Measurements from ENCODE around the gene CCDC97. TPM values are rescaled to one million over a fixed set of nuclear protein-coding genes. Genes with fewer than 3 reads are reported as not detected.
A peak's percentile ranks its signal among the peaks of the same experiment; 100 is the strongest.

Gene CCDC97
- total RNA-seq, 4 donors from 2014 or later, result 4.4 to 38.0 (median 10.8) TPM

- no peaks in the 10 kb centered on the region for H3K36me3 ChIP-seq
- DNase-seq, result peak; percentile 47 to 55
These were observed 45.2 kb upstream of the CCDC97 start for GRCh38 chr19:41264581-41265394.

GRCh38 chr19:41265395-41266153 lies 44.4 kb upstream of the CCDC97 start:
- Histone ChIP-seq H3K36me3 (no peaks in the 10 kb centered on the region), H3K4me3 (peak overlapping the region; percentile 76 to 90), H3K9me3 (no peaks in the 10 kb centered on the region), H3K27me3 (no peaks in the 10 kb centered on the region), H3K4me1 (peaks cover 0 to 11% of the 10 kb centered on the region in 2 donors), H3K27ac (peak overlapping the region; percentile 96 to 99)
- intact Hi-C loops (cut with DNase I; ENCODE audit: low total_unique reads), result loop anchor here (5.0 kb wide), 1 partner anchor 42 kb away; no protein-coding TSS in a partner anchor
- no peak for DNase-seq
- TF ChIP-seq CTCF (IDR thresholded peaks at IDR 0.05), result no peak
- no peak for TF ChIP-seq POLR2A (IDR thresholded peaks at IDR 0.05)

More at GRCh38 chr19:41264581-41265394, 45.2 kb upstream of the CCDC97 start:
- intact Hi-C loops (cut with DNase I; ENCODE audit: low total_unique reads), result loop anchor here (5.0 kb wide), 2 partner anchors 43 to 62 kb away; no protein-coding TSS in a partner anchor
- Histone ChIP-seq H3K27me3 (no peaks in the 10 kb centered on the region), H3K9me3 (no peaks in the 10 kb centered on the region), H3K4me1 (peaks cover 0 to 11% of the 10 kb centered on the region in 2 donors), H3K4me3 (peak overlapping the region; percentile 76 to 90), H3K27ac (peak overlapping the region; percentile 96 to 99)
- TF ChIP-seq CTCF (IDR thresholded peaks at IDR 0.05) (peak in 1 of 4 experiments; percentile 1), POLR2A (IDR thresholded peaks at IDR 0.05) (no peak)

- no peak for DNase-seq
- Histone ChIP-seq H3K27me3 (no peaks in the 10 kb centered on the region), H3K4me3 (no peak overlapping the region), H3K9me3 (no peaks in the 10 kb centered on the region), H3K36me3 (no peaks in the 10 kb centered on the region), H3K4me1 (peaks cover 0 to 11% of the 10 kb centered on the region in 2 donors), H3K27ac (no peak overlapping the region)
- TF ChIP-seq POLR2A (IDR thresholded peaks at IDR 0.05) (no peak), CTCF (IDR thresholded peaks at IDR 0.05) (no peak)
- intact Hi-C loops (cut with DNase I; ENCODE audit: low total_unique reads), result loop anchor here (5.0 kb wide), 1 partner anchor 38 kb away; no protein-coding TSS in a partner anchor
These were observed 40.9 kb upstream of the CCDC97 start for GRCh38 chr19:41269055-41269454.

GRCh38 chr19:41269571-41269970 lies 40.4 kb upstream of the CCDC97 start:
- Histone ChIP-seq H3K9me3 (no peaks in the 10 kb centered on the region), H3K27me3 (no peaks in the 10 kb centered on the region), H3K4me3 (no peak overlapping the region), H3K27ac (no peak overlapping the region), H3K36me3 (no peaks in the 10 kb centered on the region), H3K4me1 (peaks cover 0 to 11% of the 10 kb centered on the region in 2 donors)
- intact Hi-C loops (cut with DNase I; ENCODE audit: low total_unique reads), result loop anchor here (5.0 kb wide), 1 partner anchor 38 kb away; no protein-coding TSS in a partner anchor
- DNase-seq, result no peak
- TF ChIP-seq CTCF (IDR thresholded peaks at IDR 0.05), result no peak
- TF ChIP-seq POLR2A (IDR thresholded peaks at IDR 0.05), result no peak
